Ishikawa (cell line): ENCODE data around the gene OR5AK2.

Experiments used
- EGR1 ChIP-seq: IDR thresholded peaks from 2 replicates; pipeline ENCODE4 v1.6.1; 2012
- EP300 ChIP-seq: IDR thresholded peaks from 2 replicates; pipeline ENCODE4 v1.6.1; 2012; ENCODE audit warnings: borderline replicate concordance
- FOXM1 ChIP-seq: IDR thresholded peaks from 2 replicates; pipeline ENCODE4 v1.6.1; 2012; ENCODE audit warnings: low read depth, borderline replicate concordance
- MAX ChIP-seq: IDR thresholded peaks from 2 replicates; pipeline ENCODE4 v1.6.1; 2012
- NFIC ChIP-seq: IDR thresholded peaks from 2 replicates; pipeline ENCODE4 v1.6.1; 2012
- RAD21 ChIP-seq: IDR thresholded peaks from 2 replicates; pipeline ENCODE4 v1.6.1; 2012; ENCODE audit warnings: low read depth
- TCF12 ChIP-seq: IDR thresholded peaks from 2 replicates; pipeline ENCODE4 v1.6.1; 2012; ENCODE audit warnings: low read depth
- YY1 ChIP-seq: IDR thresholded peaks from 2 replicates; pipeline ENCODE4 v1.6.1; 2012; ENCODE audit warnings: low read depth
- ZBTB7A ChIP-seq: IDR thresholded peaks from 2 replicates; pipeline ENCODE4 v1.6.1; 2012; ENCODE audit warnings: low read depth
- TF ChIP-seq, protein P1 (sequence below): IDR thresholded peaks from 2 replicates; pipeline ENCODE4 v1.6.1; 2012; ENCODE audit warnings: low read depth, mild to moderate bottlenecking

GRCh38 chr11:56968524-56968923, 20.2 kb upstream of the OR5AK2 start:
- TF ChIP-seq EGR1, result no peak
- no peak for TF ChIP-seq FOXM1
- TF ChIP-seq EP300, result no peak
- TF ChIP-seq ZBTB7A, result no peak
- TF ChIP-seq YY1, result no peak
- no peak for TF ChIP-seq NFIC
- TF ChIP-seq MAX, result no peak
- TF ChIP-seq, protein P1, sequence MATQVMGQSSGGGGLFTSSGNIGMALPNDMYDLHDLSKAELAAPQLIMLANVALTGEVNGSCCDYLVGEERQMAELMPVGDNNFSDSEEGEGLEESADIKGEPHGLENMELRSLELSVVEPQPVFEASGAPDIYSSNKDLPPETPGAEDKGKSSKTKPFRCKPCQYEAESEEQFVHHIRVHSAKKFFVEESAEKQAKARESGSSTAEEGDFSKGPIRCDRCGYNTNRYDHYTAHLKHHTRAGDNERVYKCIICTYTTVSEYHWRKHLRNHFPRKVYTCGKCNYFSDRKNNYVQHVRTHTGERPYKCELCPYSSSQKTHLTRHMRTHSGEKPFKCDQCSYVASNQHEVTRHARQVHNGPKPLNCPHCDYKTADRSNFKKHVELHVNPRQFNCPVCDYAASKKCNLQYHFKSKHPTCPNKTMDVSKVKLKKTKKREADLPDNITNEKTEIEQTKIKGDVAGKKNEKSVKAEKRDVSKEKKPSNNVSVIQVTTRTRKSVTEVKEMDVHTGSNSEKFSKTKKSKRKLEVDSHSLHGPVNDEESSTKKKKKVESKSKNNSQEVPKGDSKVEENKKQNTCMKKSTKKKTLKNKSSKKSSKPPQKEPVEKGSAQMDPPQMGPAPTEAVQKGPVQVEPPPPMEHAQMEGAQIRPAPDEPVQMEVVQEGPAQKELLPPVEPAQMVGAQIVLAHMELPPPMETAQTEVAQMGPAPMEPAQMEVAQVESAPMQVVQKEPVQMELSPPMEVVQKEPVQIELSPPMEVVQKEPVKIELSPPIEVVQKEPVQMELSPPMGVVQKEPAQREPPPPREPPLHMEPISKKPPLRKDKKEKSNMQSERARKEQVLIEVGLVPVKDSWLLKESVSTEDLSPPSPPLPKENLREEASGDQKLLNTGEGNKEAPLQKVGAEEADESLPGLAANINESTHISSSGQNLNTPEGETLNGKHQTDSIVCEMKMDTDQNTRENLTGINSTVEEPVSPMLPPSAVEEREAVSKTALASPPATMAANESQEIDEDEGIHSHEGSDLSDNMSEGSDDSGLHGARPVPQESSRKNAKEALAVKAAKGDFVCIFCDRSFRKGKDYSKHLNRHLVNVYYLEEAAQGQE, result no peak
- no peak for TF ChIP-seq RAD21
- no peak for TF ChIP-seq TCF12
